Endothelial cell (in vitro differentiated cells): ENCODE results near the gene STRIP1. TPM values are rescaled to one million over a fixed set of nuclear protein-coding genes. Genes with fewer than 3 reads are reported as not detected.
A peak's percentile ranks its signal among the peaks of the same experiment; 100 is the strongest.

ENCODE experiments used
- DNase-seq: peaks from one replicate; pipeline ENCODE4 v3.0.0; 2021; ENCODE audit warnings: low spot score
- H3K27ac Mint-ChIP-seq: one replicate; pipeline ENCODE4 v1.8.0; 2021; ENCODE audit warnings: mixed read lengths, inconsistent platforms; ENCODE audit not compliant: unreplicated experiment
- H3K27me3 Mint-ChIP-seq: one replicate; pipeline ENCODE4 v1.8.0; 2021; ENCODE audit warnings: mild to moderate bottlenecking, moderate library complexity, mixed read lengths, inconsistent platforms; ENCODE audit not compliant: unreplicated experiment
- H3K36me3 Mint-ChIP-seq: one replicate; pipeline ENCODE4 v1.8.0; 2021; ENCODE audit warnings: mild to moderate bottlenecking, low read depth, mixed read lengths, inconsistent platforms; ENCODE audit not compliant: unreplicated experiment
- H3K4me1 Mint-ChIP-seq: one replicate; pipeline ENCODE4 v1.8.0; 2021; ENCODE audit warnings: mild to moderate bottlenecking, mixed read lengths, inconsistent platforms; ENCODE audit not compliant: unreplicated experiment
- H3K4me3 Mint-ChIP-seq: one replicate; pipeline ENCODE4 v1.8.0; 2021; ENCODE audit warnings: mild to moderate bottlenecking, mixed read lengths, inconsistent platforms; ENCODE audit not compliant: unreplicated experiment
- H3K9me3 Mint-ChIP-seq: one replicate; pipeline ENCODE4 v1.8.0; 2021; ENCODE audit warnings: mixed read lengths, inconsistent platforms; ENCODE audit not compliant: unreplicated experiment
- CTCF ChIP-seq: fragments of 200-600 bp; sonication (generic); IDR thresholded peaks from one replicate; pipeline ENCODE4 v1.5.0; 2021; ENCODE audit warnings: antibody characterized with exemption; ENCODE audit not compliant: unreplicated experiment
- long read RNA-seq: library from polyadenylated mRNA; unstranded; transcript quantifications from one replicate; pipeline ENCODE4 v2.0.0, GENCODE V29; 2020; ENCODE audit not compliant: unreplicated experiment
- total RNA-seq: library from RNA; stranded (reverse); fragmentation: NEBNext Ultra II Directional; extraction: Animal tissue kit (Norgen Biotek cat#: 25700); gene quantifications from one replicate; pipeline ENCODE4 v1.2.1, GENCODE V29; 2021; ENCODE audit not compliant: unreplicated experiment

Gene STRIP1
- 65.0 TPM for total RNA-seq
- long read RNA-seq, transcript STRIP1-201 (21 exons, 3,265 nt), result major isoform, 8 of 17 reads
- long read RNA-seq, partial matches to known transcripts, result 2 of 17 reads
- long read RNA-seq, other reads (novel, unspliced or antisense), result 7 of 17 reads

- no peak for TF ChIP-seq CTCF
- H3K4me3 Mint-ChIP-seq, result peak within 1 kb of the TSS; percentile 96
- peaks cover 15% of the 10 kb centered on the region for H3K36me3 Mint-ChIP-seq
- DNase-seq, result peak; percentile 88
- no peaks in the 10 kb centered on the region for H3K9me3 Mint-ChIP-seq
- peak within 1 kb of the TSS; percentile 99 for H3K27ac Mint-ChIP-seq
- H3K4me1 Mint-ChIP-seq, result peaks cover 16% of the 10 kb centered on the region
- peaks cover 4% of the 10 kb centered on the region for H3K27me3 Mint-ChIP-seq
Observed at GRCh38 chr1:110034451-110035235, at the start of gene STRIP1. Gene STRIP1 (plus strand): TSS chr1:110034624. CDS start chr1:110034638, 14 bp downstream.

- peak overlapping the region; percentile 97 for H3K4me3 Mint-ChIP-seq
- H3K36me3 Mint-ChIP-seq, result no peaks in the 10 kb centered on the region
- no peaks in the 10 kb centered on the region for H3K9me3 Mint-ChIP-seq
- H3K27me3 Mint-ChIP-seq, result peaks cover 3% of the 10 kb centered on the region
- no peak for DNase-seq
- peak overlapping the region; percentile 70 for H3K27ac Mint-ChIP-seq
- TF ChIP-seq CTCF, result no peak
- peaks cover 25% of the 10 kb centered on the region for H3K4me1 Mint-ChIP-seq
Observed at GRCh38 chr1:109985247-109986053, 49.0 kb upstream of the STRIP1 start.

GRCh38 chr1:109986054-109986444, 48.4 kb upstream of the STRIP1 start:
- H3K27me3 Mint-ChIP-seq, result peaks cover 3% of the 10 kb centered on the region
- peak overlapping the region; percentile 97 for H3K4me3 Mint-ChIP-seq
- H3K4me1 Mint-ChIP-seq, result peaks cover 25% of the 10 kb centered on the region
- H3K27ac Mint-ChIP-seq, result no peak overlapping the region
- DNase-seq, result no peak
- H3K9me3 Mint-ChIP-seq, result no peaks in the 10 kb centered on the region
- TF ChIP-seq CTCF, result no peak
- no peaks in the 10 kb centered on the region for H3K36me3 Mint-ChIP-seq

GRCh38 chr1:109988349-109988914, 46.0 kb upstream of the STRIP1 start:
- Mint-ChIP-seq H3K27me3 (peaks cover 2% of the 10 kb centered on the region), H3K9me3 (no peaks in the 10 kb centered on the region), H3K4me1 (peaks cover 21% of the 10 kb centered on the region), H3K4me3 (no peak overlapping the region), H3K36me3 (no peaks in the 10 kb centered on the region), H3K27ac (no peak overlapping the region)
- no peak for TF ChIP-seq CTCF
- DNase-seq, result no peak
